Uterus (tissue), 2 donors: ENCODE data around the gene ARPP21.

Source experiments
- POLR2A ChIP-seq, 2 donors: fragments of 450-650 bp; IDR thresholded peaks; one replicate each; pipeline ENCODE4 v1.6.1; 2016; ENCODE audit warnings: antibody characterized with exemption in 2 of 2, mild to moderate bottlenecking in 1 of 2, moderate library complexity in 1 of 2
- TF ChIP-seq, protein P1 (sequence below), 4 experiments: fragments of 200-600 bp in 2 of 4; fragments of 450-650 bp in 2 of 4; sonication (generic) in 2 of 4; IDR thresholded peaks; one replicate each; pipeline ENCODE4 v1.5.1; 2016 to 2019; ENCODE audit warnings: antibody characterized with exemption in 4 of 4, mild to moderate bottlenecking in 2 of 4, moderate library complexity in 1 of 4

DNA sequence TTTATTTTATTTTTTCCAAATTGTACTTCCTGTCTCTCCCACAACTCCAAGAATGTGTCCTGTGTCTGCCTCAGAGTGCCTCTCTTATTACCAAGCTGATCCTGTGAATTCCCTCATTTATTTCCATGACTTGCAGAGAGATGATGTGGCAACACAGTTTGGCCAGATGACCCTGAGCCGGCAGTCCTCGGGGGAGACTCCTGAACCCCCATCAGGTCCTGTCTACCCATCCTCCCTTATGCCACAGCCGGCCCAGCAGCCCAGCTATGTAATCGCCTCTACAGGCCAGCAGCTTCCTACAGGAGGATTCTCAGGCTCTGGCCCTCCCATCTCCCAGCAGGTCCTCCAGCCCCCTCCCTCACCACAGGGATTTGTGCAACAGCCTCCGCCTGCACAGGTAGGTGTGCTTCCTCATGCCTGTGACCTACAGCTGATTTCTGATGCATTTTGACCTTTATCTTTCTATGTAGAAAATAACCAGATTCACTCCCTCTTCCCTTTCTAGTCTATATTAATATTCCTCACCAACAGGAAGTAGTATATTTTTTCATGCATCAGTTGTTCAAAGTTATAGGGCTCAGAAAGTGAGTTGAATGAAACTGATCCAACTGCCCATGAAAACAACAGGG lies 100.0 kb downstream of the ARPP21 start:
- TF ChIP-seq, protein P1, sequence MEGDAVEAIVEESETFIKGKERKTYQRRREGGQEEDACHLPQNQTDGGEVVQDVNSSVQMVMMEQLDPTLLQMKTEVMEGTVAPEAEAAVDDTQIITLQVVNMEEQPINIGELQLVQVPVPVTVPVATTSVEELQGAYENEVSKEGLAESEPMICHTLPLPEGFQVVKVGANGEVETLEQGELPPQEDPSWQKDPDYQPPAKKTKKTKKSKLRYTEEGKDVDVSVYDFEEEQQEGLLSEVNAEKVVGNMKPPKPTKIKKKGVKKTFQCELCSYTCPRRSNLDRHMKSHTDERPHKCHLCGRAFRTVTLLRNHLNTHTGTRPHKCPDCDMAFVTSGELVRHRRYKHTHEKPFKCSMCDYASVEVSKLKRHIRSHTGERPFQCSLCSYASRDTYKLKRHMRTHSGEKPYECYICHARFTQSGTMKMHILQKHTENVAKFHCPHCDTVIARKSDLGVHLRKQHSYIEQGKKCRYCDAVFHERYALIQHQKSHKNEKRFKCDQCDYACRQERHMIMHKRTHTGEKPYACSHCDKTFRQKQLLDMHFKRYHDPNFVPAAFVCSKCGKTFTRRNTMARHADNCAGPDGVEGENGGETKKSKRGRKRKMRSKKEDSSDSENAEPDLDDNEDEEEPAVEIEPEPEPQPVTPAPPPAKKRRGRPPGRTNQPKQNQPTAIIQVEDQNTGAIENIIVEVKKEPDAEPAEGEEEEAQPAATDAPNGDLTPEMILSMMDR (IDR thresholded peaks at IDR 0.05) = no peak
- no peak for TF ChIP-seq POLR2A (IDR thresholded peaks at IDR 0.05)
